Stomach (tissue), 9 donors: ENCODE data around the gene GBX1. TPM values are rescaled to one million over a fixed set of nuclear protein-coding genes. Genes with fewer than 3 reads are reported as not detected.
A peak's percentile ranks its signal among the peaks of the same experiment; 100 is the strongest.

Experiments used
- DNase-seq, 2 donors: peaks; one replicate each; pipeline versions ENCODE4 v3.0.0 to v3.0.0-alpha.2; 2013 to 2019
- H3K27ac ChIP-seq, 5 donors: fragments of 200-600 bp in 4 of 5; sonication (generic) in 4 of 5; one replicate each; pipeline ENCODE4 v1.5.1; 2013 to 2019; ENCODE audit warnings: mild to moderate bottlenecking in 1 of 5, moderate library complexity in 1 of 5
- H3K27me3 ChIP-seq, 3 donors: fragments of 200-600 bp; sonication (generic); one replicate each; pipeline ENCODE4 v1.5.1; 2017 to 2019; ENCODE audit warnings: mixed run types in 1 of 3
- H3K36me3 ChIP-seq, 4 donors: fragments of 200-600 bp; sonication (generic); 1 replicate in 3 of 4; 2 replicates in 1 of 4; pipeline ENCODE4 v1.5.1; 2016 to 2019
- H3K4me1 ChIP-seq, 4 donors: fragments of 200-600 bp; sonication (generic); one replicate each; pipeline ENCODE4 v1.5.1; 2016 to 2019
- H3K4me3 ChIP-seq, 4 donors: fragments of 200-600 bp; sonication (generic) in 3 of 4; one replicate each; pipeline ENCODE4 v1.5.1; 2016 to 2019; ENCODE audit warnings: mild to moderate bottlenecking in 1 of 4
- H3K9me3 ChIP-seq, 4 donors: fragments of 200-600 bp; sonication (generic); one replicate each; pipeline ENCODE4 v1.5.1; 2016 to 2019
- CTCF ChIP-seq, 7 experiments: fragments of 450-650 bp in 4 of 7; fragments of 200-600 bp in 3 of 7; sonication (generic) in 3 of 7; IDR thresholded peaks; one replicate each; pipeline ENCODE4 v1.5.1; 2016 to 2019; ENCODE audit warnings: antibody characterized with exemption in 7 of 7, control low read depth in 2 of 7, mild to moderate bottlenecking in 1 of 7
- EP300 ChIP-seq: sonication (generic); formaldehyde crosslinking; IDR thresholded peaks from one replicate; pipeline ENCODE4 v1.6.1; 2017; ENCODE audit warnings: antibody characterized with exemption
- POLR2A ChIP-seq, 4 donors: fragments of 450-650 bp; IDR thresholded peaks; one replicate each; pipeline ENCODE4 v1.6.1; 2016; ENCODE audit warnings: antibody characterized with exemption in 4 of 4, control low read depth in 2 of 4, mild to moderate bottlenecking in 1 of 4, moderate library complexity in 1 of 4
- POLR2AphosphoS5 ChIP-seq, 3 donors: sonication (generic); formaldehyde crosslinking; IDR thresholded peaks; one replicate each; pipeline ENCODE4 v1.6.1; 2016; ENCODE audit warnings: antibody characterized with exemption in 3 of 3
- WGBS, 5 donors: extraction: QIAGEN DNeasy Blood & Tissue Kit in 3 of 5; methylation state at CpG; one replicate each; pipeline versions ENCODE4 v1.1.5 to v1.1.7; 2013 to 2018; 5-methylcytosine and 5-hydroxymethylcytosine counted together
- intact Hi-C: fragments of 100-400 bp; cut with DNase I; formaldehyde crosslinking; loops from one replicate; pipeline ENCODE4 v1.15.1; 2023; ENCODE audit warnings: low total_unique reads
- polyA plus RNA-seq, 3 donors: library from polyadenylated mRNA; stranded (reverse); fragments of 200-250 nt; gene quantifications; one replicate each; pipeline ENCODE4 v1.2.3, GENCODE V29; 2013
- total RNA-seq, 5 donors: library from RNA; depleted of rRNA; stranded (reverse); fragments of >200 nt; gene quantifications; one replicate each; pipeline versions ENCODE4 v1.1.0 to v1.2.3, GENCODE V29; 2014 to 2016
- donor health status: healthy with polysubstance abuse.
- donor health status: Bipolar disorder and iron deficiency.
- donor health status: healthy.

GBX1 gene
- total and polyA plus RNA-seq, 8 donors = not detected

- intact Hi-C loops = loop anchor here (10.0 kb wide), 1 partner anchor 52 kb away; no protein-coding TSS in a partner anchor
- Histone ChIP-seq H3K36me3 (peaks cover 37 to 53% (median 49%) of the 10 kb centered on the region in 4 donors), H3K4me1 (peaks cover 26 to 45% (median 39%) of the 10 kb centered on the region in 4 donors), H3K4me3 (no peak overlapping the region), H3K27ac (peak overlapping the region in 2 of 5 donors; percentile 49 to 70), H3K9me3 (no peaks in the 10 kb centered on the region), H3K27me3 (no peaks in the 10 kb centered on the region)
- TF ChIP-seq POLR2AphosphoS5 (IDR thresholded peaks at IDR 0.05) (no peak), CTCF (IDR thresholded peaks at IDR 0.05) (no peak), EP300 (no peak), POLR2A (IDR thresholded peaks at IDR 0.05) (no peak)
- no peak for DNase-seq
- WGBS, 5 donors = 86 to 91% (median 90%) methylated on average over 25 to 27 of the region's 27 CpGs
These were observed 50.7 kb downstream of the GBX1 start for GRCh38 chr7:151116603-151117440.

DNA sequence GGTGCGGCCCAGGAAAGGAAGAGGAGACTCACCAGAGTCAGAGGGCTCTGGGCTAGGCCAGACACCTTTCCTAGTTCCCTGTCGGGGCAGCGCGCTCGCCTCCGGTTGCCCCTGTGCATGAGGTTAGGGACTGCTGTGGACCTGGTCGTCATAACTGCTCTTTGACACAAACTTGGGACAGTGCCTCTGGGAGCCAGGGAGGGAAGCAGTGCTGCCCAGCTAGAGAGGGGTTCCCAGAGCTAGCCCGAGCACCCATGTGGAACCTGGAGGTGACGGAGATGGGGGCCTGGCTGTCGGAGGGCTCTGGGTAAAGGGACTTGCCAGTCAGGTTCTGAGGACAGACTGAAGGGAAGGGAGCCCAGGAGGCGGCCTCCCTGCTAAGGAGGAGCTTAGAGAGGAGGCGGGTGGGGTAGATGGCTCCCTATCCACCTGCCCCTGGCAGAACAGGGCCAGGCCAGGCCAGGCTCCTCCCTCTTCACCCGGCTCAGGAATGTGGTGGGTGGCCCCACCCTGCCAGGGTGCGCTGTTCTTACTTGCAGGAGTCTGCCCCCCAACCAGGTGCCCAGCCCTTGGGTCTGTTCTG, 51.6 kb downstream of the GBX1 start:
- Histone ChIP-seq H3K36me3 (peaks cover 31 to 45% (median 40%) of the 10 kb centered on the region in 4 donors), H3K27ac (peak overlapping the region in 4 of 5 donors; percentile 5 to 70 (median 43)), H3K4me1 (peaks cover 30 to 54% (median 47%) of the 10 kb centered on the region in 4 donors), H3K9me3 (no peaks in the 10 kb centered on the region), H3K4me3 (peak overlapping the region; percentile 24 to 47 (median 39)), H3K27me3 (no peaks in the 10 kb centered on the region)
- 45 to 57% (median 51%) methylated on average over 11 to 14 of the region's 14 CpGs for WGBS, 5 donors
- peak; percentile 81 to 90 for DNase-seq
- intact Hi-C loops = loop anchor here (10.0 kb wide), 1 partner anchor 51 kb away; no protein-coding TSS in a partner anchor
- peak in 1 of 3 donors; percentile 47 for TF ChIP-seq POLR2AphosphoS5 (IDR thresholded peaks at IDR 0.05)
- TF ChIP-seq CTCF (IDR thresholded peaks at IDR 0.05) = no peak

- peak in 1 of 2 donors; percentile 71 for DNase-seq
- peaks cover 30 to 60% (median 54%) of the 10 kb centered on the region in 4 donors for H3K4me1 ChIP-seq
- peak overlapping the region; percentile 24 to 47 (median 39) for H3K4me3 ChIP-seq
- peaks cover 25 to 38% (median 33%) of the 10 kb centered on the region in 4 donors for H3K36me3 ChIP-seq
- TF ChIP-seq CTCF (IDR thresholded peaks at IDR 0.05) (no peak), POLR2AphosphoS5 (IDR thresholded peaks at IDR 0.05) (no peak), POLR2A (IDR thresholded peaks at IDR 0.05) (no peak), EP300 (no peak)
- H3K27me3 ChIP-seq = no peaks in the 10 kb centered on the region
- no peaks in the 10 kb centered on the region for H3K9me3 ChIP-seq
- 4 to 40% (median 9%) methylated on average over 11 to 114 of the region's 114 CpGs for WGBS, 5 donors
- H3K27ac ChIP-seq = peak overlapping the region in 4 of 5 donors; percentile 12 to 70 (median 43)
- intact Hi-C loops = loop anchor here (10.0 kb wide), 1 partner anchor 50 kb away; no protein-coding TSS in a partner anchor
These were observed 52.2 kb downstream of the GBX1 start for GRCh38 chr7:151115121-151115835.
